ENCODE measurements around the gene HAUS6.
"Not testable (repeated sequence)": the region's sequence is repeated elsewhere in the genome, so short reads cannot be mapped to it uniquely, and the experiment has no call there.

Gene HAUS6

DNA sequence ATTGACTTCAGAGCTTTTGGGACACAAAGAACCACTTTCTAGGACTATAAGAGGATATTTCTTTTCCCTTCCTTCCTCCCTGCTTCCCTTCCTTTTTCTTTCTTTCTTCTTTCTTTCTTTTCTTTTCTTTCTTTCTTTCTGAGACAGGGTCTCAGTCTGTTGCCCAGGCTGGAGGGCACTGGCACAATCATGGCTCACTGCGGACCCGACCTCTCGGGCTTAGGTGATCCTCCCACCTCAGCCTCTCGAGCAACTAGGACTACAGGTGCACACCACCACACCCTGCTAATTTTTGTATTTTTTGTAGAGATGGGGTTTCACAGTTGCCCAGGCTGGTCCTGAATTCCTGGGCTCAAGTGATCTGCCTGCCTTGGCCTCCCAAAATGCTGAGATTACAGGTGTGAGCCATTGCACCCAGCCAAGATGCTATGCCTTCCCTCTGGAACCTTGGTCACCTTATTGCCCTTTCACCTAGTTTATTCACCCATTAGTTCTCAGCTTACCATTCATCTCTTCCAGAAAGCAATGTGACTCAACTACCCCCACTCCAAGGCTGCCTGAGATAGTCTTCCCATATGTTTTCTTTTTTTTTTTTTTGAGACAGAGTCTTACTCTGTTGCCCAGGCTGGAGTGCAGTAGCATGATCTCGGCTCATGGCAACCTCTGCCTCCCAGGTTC is 14.5 kb upstream of the HAUS6 start:
- ChIA-PET CTCF (no interaction called here), POLR2A (ENCODE audit: low non-redundant PET) (no interaction called here)
- no peak for DNase-seq (ENCODE audit: low spot score)
- H3K27ac ChIP-seq: peak overlapping the region; percentile 49
- TF ChIP-seq, protein P1, sequence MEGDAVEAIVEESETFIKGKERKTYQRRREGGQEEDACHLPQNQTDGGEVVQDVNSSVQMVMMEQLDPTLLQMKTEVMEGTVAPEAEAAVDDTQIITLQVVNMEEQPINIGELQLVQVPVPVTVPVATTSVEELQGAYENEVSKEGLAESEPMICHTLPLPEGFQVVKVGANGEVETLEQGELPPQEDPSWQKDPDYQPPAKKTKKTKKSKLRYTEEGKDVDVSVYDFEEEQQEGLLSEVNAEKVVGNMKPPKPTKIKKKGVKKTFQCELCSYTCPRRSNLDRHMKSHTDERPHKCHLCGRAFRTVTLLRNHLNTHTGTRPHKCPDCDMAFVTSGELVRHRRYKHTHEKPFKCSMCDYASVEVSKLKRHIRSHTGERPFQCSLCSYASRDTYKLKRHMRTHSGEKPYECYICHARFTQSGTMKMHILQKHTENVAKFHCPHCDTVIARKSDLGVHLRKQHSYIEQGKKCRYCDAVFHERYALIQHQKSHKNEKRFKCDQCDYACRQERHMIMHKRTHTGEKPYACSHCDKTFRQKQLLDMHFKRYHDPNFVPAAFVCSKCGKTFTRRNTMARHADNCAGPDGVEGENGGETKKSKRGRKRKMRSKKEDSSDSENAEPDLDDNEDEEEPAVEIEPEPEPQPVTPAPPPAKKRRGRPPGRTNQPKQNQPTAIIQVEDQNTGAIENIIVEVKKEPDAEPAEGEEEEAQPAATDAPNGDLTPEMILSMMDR (conservative IDR thresholded peaks at IDR 0.05; ENCODE audit: low read depth): no peak

DNA sequence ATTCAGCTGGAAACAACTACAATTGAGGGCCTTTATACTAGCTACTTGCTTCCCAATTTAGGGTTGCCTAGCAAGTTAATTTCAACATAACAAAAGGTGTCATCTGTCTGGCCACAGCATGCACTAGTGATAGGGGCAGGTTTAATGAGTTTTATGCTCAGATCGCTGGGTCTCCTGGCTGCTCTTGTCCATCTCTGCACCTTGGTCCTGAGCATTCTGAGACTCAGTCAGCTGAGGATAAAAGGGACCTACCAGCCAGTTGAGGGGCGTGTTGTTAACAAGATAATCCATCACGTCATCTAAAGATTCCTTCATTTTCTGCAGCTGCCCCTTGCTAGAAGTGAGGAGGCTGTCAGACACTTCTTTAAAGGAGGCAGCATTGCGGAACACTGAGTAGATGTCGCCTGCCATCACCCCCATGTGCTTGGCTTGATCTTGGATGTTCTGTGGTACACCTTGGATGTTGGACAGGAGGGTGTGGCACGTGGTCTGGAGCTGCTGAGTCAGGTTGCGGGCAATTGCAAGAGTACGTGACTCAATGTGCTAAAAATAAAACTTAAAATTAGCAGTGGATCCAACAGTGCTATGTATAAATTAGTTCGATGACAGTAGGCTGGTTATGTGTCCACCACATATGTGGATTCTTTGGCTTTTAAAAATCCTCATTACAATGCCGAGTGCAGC is 13.5 kb upstream of the HAUS6 start:
- POLR2A ChIA-PET (ENCODE audit: low non-redundant PET): no interaction called here
- CTCF ChIA-PET: interaction anchor here (0.6 to 0.7 kb wide), 3 partner anchors 13 to 67 kb away, joined by 3 to 4 read pairs (median 4); no protein-coding TSS in a partner anchor
- peak; percentile 77 for DNase-seq (ENCODE audit: low spot score)
- H3K27ac ChIP-seq: peak overlapping the region; percentile 50
- TF ChIP-seq, protein P1 (conservative IDR thresholded peaks at IDR 0.05; ENCODE audit: low read depth): no peak

DNA sequence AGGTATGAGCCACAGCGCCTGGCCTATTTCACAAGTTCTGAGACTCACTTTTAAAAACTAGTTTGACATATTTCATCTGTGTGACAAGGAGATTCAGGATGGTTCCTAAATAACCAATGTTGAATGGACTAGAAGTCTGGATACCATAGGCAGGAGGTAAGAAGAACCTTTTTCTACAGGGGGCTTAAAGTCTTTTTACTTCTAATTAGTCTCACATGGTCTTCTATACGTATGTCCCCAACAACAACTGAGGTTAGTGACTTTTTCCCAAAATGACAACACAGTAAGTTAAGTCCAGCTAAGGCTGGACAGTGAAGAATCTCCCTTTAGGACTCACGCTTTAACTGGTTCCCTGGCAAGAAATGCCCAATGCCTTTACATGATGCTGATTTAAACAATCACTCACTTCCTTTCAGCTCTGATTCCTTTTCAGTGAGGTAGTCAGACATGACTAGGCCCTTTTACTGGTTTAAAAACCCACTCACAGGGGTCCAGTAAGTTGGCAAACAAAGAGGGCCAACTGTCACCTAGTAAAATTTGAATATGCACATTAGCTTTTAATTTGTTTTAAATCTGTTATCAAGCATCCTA is 12.1 kb upstream of the HAUS6 start:
- TF ChIP-seq, protein P1 (conservative IDR thresholded peaks at IDR 0.05; ENCODE audit: low read depth): no peak
- no peak overlapping the region for H3K27ac ChIP-seq
- POLR2A ChIA-PET (ENCODE audit: low non-redundant PET): no interaction called here
- no peak for DNase-seq (ENCODE audit: low spot score)
- CTCF ChIA-PET: interaction anchor here (0.5 kb wide), 1 partner anchor 28 kb away, joined by 3 read pairs; no protein-coding TSS in a partner anchor

DNA sequence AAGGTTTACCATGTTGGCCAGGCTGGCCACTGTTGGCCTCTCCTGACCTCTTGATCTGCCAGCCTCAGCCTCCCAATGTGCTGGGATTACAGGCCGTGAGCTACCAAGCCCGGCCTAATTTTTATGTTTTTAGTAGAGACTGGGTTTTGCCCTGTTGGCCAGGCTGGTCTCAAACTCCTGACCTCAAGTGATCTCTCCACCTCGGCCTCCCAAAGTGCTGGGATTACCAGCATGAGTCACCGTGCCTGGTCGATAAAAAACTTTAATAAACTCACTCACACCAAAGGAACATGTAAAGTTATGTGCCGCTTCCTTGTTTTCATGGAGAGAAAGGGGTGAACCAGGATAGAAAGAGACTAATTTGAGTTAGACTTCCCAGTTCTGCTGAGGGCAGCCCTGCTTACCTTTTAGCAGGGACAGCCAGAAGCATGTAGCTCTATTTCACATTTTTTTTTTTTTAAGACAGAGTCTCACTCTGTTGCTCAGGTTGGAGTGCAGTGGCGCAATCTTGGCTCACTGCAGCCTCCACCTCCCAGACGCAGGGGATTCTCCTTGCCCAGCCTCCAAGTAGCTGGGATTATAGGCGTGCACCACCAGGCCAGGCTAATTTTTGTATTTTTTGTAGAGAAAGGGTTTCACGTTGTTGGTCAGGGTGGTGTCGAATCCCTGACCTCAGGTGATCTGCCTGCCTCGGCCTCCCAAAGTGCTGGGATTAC is 11.4 kb upstream of the HAUS6 start:
- no peak overlapping the region for H3K27ac ChIP-seq

DNA sequence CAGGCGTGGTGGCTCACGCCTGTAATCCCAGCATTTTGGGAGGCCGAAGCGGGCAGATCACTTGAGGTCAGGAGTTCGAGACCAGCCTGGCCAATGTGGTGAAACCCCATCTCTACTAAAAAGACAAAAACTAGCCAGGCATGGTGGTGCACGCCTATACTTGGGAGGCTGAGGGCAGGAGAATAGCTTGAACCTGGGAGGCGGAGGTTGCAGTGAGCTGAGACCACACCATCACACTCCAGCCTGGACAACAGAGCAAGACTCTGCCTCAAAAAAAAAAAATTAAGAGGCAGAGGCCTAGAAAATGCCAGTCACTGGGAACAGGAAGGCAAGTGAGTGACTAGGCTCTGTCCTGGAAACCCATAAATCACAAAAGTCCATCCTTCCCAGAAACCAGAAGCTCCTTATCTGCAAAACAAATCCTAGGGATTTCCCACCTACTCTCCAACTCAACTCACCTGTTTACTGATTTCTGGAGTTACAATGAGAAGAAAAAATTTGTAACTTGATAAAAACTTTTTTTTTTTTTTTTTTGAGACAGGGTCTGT is 10.4 kb upstream of the HAUS6 start:
- POLR2A ChIA-PET (ENCODE audit: low non-redundant PET): interaction anchor here (0.6 kb wide), 1 partner anchor 11 kb away, joined by 6 read pairs; no protein-coding TSS in a partner anchor
- CTCF ChIA-PET: interaction anchor here (0.7 kb wide), 3 partner anchors 15 to 37 kb away, joined by 3 to 8 read pairs (median 5); no protein-coding TSS in a partner anchor
- not testable (repeated sequence) for DNase-seq (ENCODE audit: low spot score); H3K27ac ChIP-seq

More for the DNA sequence above, 11.4 kb upstream of the HAUS6 start:
- no peak for DNase-seq (ENCODE audit: low spot score)
- POLR2A ChIA-PET (ENCODE audit: low non-redundant PET): no interaction called here
- TF ChIP-seq, protein P1 (conservative IDR thresholded peaks at IDR 0.05; ENCODE audit: low read depth): no peak
- CTCF ChIA-PET: interaction anchor here (0.5 kb wide), 1 partner anchor 27 kb away, joined by 3 read pairs; no protein-coding TSS in a partner anchor

DNA sequence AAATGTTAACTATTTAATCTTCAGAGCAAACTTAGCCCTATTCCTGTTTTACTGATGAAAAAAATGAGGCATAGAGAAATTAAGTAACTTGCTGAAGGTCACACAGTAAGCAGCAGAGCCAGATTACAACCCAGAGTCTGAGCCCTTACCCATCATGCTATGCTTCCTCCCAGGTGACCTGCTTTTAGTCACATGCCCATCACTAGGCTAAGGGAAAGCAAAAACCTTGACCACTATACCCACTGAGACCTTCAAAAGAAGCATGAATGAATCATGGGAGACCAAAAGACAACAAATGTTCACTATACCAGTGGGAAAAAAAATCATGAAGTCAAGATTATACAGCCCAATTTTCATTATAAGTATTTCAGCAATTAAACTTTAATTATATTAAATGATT is 5.3 kb upstream of the HAUS6 start:
- POLR2A ChIA-PET (ENCODE audit: low non-redundant PET): no interaction called here
- CTCF ChIA-PET: no interaction called here
- no peak for DNase-seq (ENCODE audit: low spot score)
- no peak overlapping the region for H3K27ac ChIP-seq
- TF ChIP-seq, protein P1 (conservative IDR thresholded peaks at IDR 0.05; ENCODE audit: low read depth): no peak

Data from RWPE1 (cell line).